Ascending aorta (tissue), 2 donors: ENCODE data around the gene CYB561D2. TPM values are rescaled to one million over a fixed set of nuclear protein-coding genes. Genes with fewer than 3 reads are reported as not detected.

ENCODE experiments used
- DNase-seq, 2 donors: peaks; one replicate each; pipeline ENCODE4 v3.0.0-alpha.2; 2019; ENCODE audit warnings: low spot score in 2 of 2
- H3K27ac ChIP-seq, 2 donors: fragments of 200-600 bp; sonication (generic); one replicate each; pipeline ENCODE4 v1.5.1; 2016 to 2017; ENCODE audit warnings: mild to moderate bottlenecking in 1 of 2
- H3K27me3 ChIP-seq: fragments of 200-600 bp; sonication (generic); one replicate; pipeline ENCODE4 v1.5.1; 2017
- H3K36me3 ChIP-seq, 2 donors: fragments of 200-600 bp; sonication (generic); one replicate each; pipeline ENCODE4 v1.5.1; 2016
- H3K4me1 ChIP-seq, 2 donors: fragments of 200-600 bp; sonication (generic); one replicate each; pipeline ENCODE4 v1.5.1; 2016 to 2017; ENCODE audit warnings: mild to moderate bottlenecking in 1 of 2
- H3K4me3 ChIP-seq, 2 donors: fragments of 200-600 bp; sonication (generic); one replicate each; pipeline ENCODE4 v1.5.1; 2016 to 2017; ENCODE audit warnings: mild to moderate bottlenecking in 1 of 2
- H3K9me3 ChIP-seq, 2 donors: fragments of 200-600 bp; sonication (generic); one replicate each; pipeline ENCODE4 v1.5.1; 2016
- intact Hi-C: fragments of 100-400 bp; cut with DNase I; formaldehyde crosslinking; loops from one replicate; pipeline ENCODE4 v1.15.1; 2023
- total RNA-seq: library from RNA; depleted of rRNA; stranded (reverse); fragments of >200 nt; gene quantifications from one replicate; pipeline ENCODE4 v1.1.0, GENCODE V29; 2016
- TF ChIP-seq, protein P1 (sequence below), 3 experiments: fragments of 200-600 bp in 2 of 3; fragments of 450-650 bp in 1 of 3; sonication (generic) in 2 of 3; IDR thresholded peaks; one replicate each; pipeline ENCODE4 v1.5.1; 2016 to 2019; ENCODE audit warnings: antibody characterized with exemption in 3 of 3, mild to moderate bottlenecking in 1 of 3, moderate library complexity in 1 of 3

The CYB561D2 gene
- total RNA-seq, 1 donor from 2014 or later: 20.2 TPM

DNA sequence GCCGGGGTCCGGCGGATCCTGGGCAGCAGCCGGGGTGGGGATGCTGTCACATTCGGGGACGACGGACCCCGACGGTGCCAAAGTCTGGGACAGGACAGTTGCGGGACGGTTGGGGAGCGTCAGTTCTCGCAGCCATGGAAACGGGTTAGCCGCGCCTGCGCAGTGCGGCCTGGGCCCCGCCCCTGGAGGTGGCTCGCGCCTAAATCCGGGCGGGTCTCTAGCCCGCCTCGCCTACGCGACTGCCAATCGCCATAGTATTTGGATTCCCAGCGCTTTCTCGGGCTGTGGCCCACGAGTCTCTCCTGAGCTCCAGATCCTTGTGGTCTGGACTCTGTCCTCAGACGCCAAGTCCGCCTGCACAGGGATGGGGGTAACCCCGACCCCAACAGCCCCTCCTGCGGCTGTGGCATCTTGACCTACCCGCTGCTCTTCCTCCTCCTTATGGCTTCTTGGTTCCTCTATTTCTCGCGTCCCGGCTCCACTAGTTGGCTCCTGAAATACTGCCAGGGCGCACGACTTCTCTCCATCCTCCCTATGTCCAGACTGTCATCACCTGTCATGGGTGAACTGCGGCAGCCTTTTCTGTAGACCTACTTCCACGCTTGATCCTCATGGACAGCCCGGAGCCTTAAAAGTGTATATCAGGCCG, 5.0 kb upstream of the CYB561D2 start, which contains the start of gene ZMYND10:
TSS of gene ZMYND10 (minus strand) at position 147 of the 649 bp plus-strand sequence. CDS start 153 bp downstream, outside the sequence.
- Histone ChIP-seq H3K4me3 (peak within 1 kb of the TSS; percentile 43 to 63), H3K27ac (no peak within 1 kb of the TSS), H3K27me3 (no peaks in the 10 kb centered on the region), H3K36me3 (peaks cover 0 to 13% of the 10 kb centered on the region in 2 donors), H3K9me3 (no peaks in the 10 kb centered on the region), H3K4me1 (peaks cover 15 to 25% of the 10 kb centered on the region in 2 donors)
- intact Hi-C loops: no loop called here
- no peak for DNase-seq
- TF ChIP-seq, protein P1, sequence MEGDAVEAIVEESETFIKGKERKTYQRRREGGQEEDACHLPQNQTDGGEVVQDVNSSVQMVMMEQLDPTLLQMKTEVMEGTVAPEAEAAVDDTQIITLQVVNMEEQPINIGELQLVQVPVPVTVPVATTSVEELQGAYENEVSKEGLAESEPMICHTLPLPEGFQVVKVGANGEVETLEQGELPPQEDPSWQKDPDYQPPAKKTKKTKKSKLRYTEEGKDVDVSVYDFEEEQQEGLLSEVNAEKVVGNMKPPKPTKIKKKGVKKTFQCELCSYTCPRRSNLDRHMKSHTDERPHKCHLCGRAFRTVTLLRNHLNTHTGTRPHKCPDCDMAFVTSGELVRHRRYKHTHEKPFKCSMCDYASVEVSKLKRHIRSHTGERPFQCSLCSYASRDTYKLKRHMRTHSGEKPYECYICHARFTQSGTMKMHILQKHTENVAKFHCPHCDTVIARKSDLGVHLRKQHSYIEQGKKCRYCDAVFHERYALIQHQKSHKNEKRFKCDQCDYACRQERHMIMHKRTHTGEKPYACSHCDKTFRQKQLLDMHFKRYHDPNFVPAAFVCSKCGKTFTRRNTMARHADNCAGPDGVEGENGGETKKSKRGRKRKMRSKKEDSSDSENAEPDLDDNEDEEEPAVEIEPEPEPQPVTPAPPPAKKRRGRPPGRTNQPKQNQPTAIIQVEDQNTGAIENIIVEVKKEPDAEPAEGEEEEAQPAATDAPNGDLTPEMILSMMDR (IDR thresholded peaks at IDR 0.05): no peak

DNA sequence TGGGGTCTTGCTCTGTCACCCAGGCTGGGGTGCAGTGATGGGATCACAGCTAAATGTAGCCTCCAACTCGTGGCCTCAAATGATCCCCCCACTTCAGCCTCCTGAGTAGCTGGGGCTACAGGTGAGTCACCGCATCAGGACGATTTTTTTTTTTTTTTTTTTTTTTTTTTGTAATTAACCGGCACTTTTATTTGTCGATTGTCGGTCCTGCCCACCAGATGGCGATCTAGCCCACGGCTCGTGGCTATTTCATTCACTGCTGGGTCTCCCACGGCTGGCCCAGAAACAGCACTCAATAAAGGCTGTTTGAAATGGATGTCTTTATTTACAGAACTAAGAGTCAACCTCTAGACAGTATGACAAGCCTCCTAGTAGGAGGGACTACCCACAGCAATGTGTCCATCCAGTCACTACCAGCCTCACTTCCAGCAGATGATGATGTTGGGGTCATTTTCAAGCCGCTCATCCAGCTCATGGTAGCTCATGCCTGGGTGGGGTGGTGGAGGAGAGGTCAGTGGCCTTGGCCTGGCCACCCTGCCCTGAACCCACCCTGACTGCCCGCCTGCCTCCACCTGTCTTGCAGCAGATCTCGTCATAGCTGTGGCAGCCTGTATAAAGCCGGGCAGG, 3.4 kb upstream of the CYB561D2 start:
- Histone ChIP-seq H3K27me3 (no peaks in the 10 kb centered on the region), H3K4me1 (peaks cover 19 to 26% of the 10 kb centered on the region in 2 donors), H3K36me3 (peaks cover 0 to 13% of the 10 kb centered on the region in 2 donors), H3K4me3 (no peak overlapping the region), H3K27ac (peak overlapping the region in 1 of 2 donors; percentile 42), H3K9me3 (no peaks in the 10 kb centered on the region)
- intact Hi-C loops: loop anchor here (1.0 kb wide), 1 partner anchor 195 kb away; no protein-coding TSS in a partner anchor
- peak in 1 of 2 donors; percentile 80 for DNase-seq
- TF ChIP-seq, protein P1 (IDR thresholded peaks at IDR 0.05): peak; percentile 28 to 54 (median 39)

DNA sequence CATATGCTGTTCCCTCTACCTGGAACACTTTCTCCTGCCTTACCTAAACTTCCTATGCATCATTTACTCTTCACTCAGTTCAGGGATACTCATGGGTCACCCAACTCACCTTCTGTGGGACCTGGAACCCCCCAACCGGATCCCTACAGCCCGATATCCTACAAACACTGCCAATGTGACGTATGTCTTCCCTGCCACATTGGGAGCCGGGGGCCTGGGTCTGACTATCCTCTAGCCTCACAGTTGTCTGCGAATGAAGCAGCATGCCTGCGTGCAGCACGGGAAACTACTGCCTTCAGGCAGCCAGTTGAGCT, 492 bp upstream of the CYB561D2 start:
- Histone ChIP-seq H3K36me3 (peaks cover 16 to 34% of the 10 kb centered on the region in 2 donors), H3K27me3 (no peaks in the 10 kb centered on the region), H3K27ac (peak overlapping the region; percentile 89 to 93), H3K4me1 (peaks cover 18 to 25% of the 10 kb centered on the region in 2 donors), H3K9me3 (no peaks in the 10 kb centered on the region), H3K4me3 (peak overlapping the region; percentile 63 to 76)
- intact Hi-C loops: loop anchor here (1.0 to 5.0 kb wide), 2 partner anchors 9 to 252 kb away; partner anchors contain the start of gene TMEM115
- TF ChIP-seq, protein P1 (IDR thresholded peaks at IDR 0.05): no peak
- no peak for DNase-seq

DNA sequence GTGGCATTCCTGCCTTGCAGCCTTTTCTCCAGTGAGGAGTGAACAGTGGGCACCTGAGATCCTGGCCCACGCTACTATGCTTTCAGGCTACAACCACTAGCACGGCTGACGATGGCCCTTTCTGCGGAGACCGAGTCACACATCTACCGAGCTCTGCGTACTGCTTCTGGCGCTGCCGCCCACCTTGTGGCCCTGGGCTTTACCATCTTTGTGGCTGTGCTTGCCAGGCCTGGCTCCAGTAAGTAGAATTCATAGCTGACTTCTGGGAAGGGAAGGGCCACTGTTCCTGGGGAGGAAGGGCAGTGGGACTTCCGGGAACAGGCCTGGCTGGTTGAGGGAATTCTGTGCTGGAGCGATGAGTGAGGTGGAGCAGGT, 648 bp downstream of the CYB561D2 start:
- H3K27ac ChIP-seq: peak overlapping the region; percentile 89 to 93

DNA sequence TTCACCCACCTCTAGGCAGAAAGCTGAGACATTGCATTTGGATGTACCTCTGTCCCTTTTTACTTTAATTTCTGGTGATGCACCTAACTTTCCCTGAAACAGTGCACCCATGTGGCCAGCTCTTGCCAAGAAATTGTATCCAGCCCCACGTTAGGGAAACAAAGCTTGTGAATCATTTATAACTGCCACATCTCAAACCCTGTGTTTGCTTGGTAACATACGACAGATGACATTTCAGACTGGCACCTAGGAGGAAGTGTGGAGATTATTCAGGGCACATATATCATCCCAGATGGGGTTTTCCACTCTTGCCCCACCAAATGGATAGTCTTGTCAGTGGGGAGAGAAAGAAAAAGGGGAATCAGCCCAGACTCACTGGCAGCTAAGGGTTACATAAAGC, 2.1 kb downstream of the CYB561D2 start:
- DNase-seq: no peak
- Histone ChIP-seq H3K27me3 (no peaks in the 10 kb centered on the region), H3K4me3 (no peak overlapping the region), H3K9me3 (no peaks in the 10 kb centered on the region), H3K27ac (no peak overlapping the region), H3K4me1 (peaks cover 19 to 41% of the 10 kb centered on the region in 2 donors), H3K36me3 (peaks cover 18 to 49% of the 10 kb centered on the region in 2 donors)
- TF ChIP-seq, protein P1 (IDR thresholded peaks at IDR 0.05): peak in 1 of 3 experiments; percentile 14
- intact Hi-C loops: loop anchor here (5.0 kb wide), 1 partner anchor 250 kb away; no protein-coding TSS in a partner anchor

More for the DNA sequence above, 648 bp downstream of the CYB561D2 start:
- no peak for DNase-seq
- Histone ChIP-seq H3K27me3 (no peaks in the 10 kb centered on the region), H3K9me3 (no peaks in the 10 kb centered on the region), H3K4me1 (peaks cover 15 to 27% of the 10 kb centered on the region in 2 donors), H3K4me3 (peak overlapping the region; percentile 63 to 76), H3K36me3 (peaks cover 18 to 46% of the 10 kb centered on the region in 2 donors)
- intact Hi-C loops: loop anchor here (5.0 kb wide), 1 partner anchor 251 kb away; no protein-coding TSS in a partner anchor
- TF ChIP-seq, protein P1 (IDR thresholded peaks at IDR 0.05): no peak
